HCT116 (cell line): ENCODE data around the gene DCAF17.

Experiments used
- JUND ChIP-seq: IDR thresholded peaks from 2 replicates; pipeline ENCODE4 v1.6.1; 2012
- POLR2A ChIP-seq: IDR thresholded peaks from 2 replicates; pipeline ENCODE4 v1.7.0; 2011; ENCODE audit warnings: borderline replicate concordance; ENCODE audit not compliant: insufficient read depth, insufficient read length; ENCODE audit errors: extremely low read depth
- POLR2AphosphoS5 ChIP-seq: IDR thresholded peaks from 2 replicates; pipeline ENCODE4 v1.6.1; 2011; ENCODE audit warnings: mild to moderate bottlenecking, low read depth, low read length, moderate library complexity
- ZNF274 ChIP-seq: fragments of 200-500 bp; sonication (Bioruptor generic); IDR thresholded peaks from 2 replicates; pipeline ENCODE4 v1.6.1; 2014; ENCODE audit warnings: mild to moderate bottlenecking, low read depth, low read length, inconsistent platforms
- TF ChIP-seq, protein P1 (sequence below), 3 experiments: fragments of 200-600 bp in 1 of 3; sonication (generic) in 1 of 3; IDR thresholded peaks in 2 of 3; conservative IDR thresholded peaks in 1 of 3; 2 replicates each; pipeline ENCODE4 v1.5.1; 2012 to 2017; ENCODE audit warnings: low read depth in 2 of 3, low read length in 2 of 3, antibody characterized with exemption in 1 of 3, borderline replicate concordance in 1 of 3, control low read depth in 1 of 3, mild to moderate bottlenecking in 1 of 3, mixed read lengths in 1 of 3, mixed run types in 1 of 3, moderate library complexity in 1 of 3; ENCODE audit not compliant: insufficient read depth in 1 of 3
- TF ChIP-seq, protein P2 (sequence below): IDR thresholded peaks from 2 replicates; pipeline ENCODE4 v1.6.1; 2012

GRCh38 chr2:171432969-171433762 lies 860 bp upstream of the DCAF17 start:
- TF ChIP-seq ZNF274 (no peak), POLR2A (no peak), POLR2AphosphoS5 (no peak), JUND (no peak)
- TF ChIP-seq, protein P1, sequence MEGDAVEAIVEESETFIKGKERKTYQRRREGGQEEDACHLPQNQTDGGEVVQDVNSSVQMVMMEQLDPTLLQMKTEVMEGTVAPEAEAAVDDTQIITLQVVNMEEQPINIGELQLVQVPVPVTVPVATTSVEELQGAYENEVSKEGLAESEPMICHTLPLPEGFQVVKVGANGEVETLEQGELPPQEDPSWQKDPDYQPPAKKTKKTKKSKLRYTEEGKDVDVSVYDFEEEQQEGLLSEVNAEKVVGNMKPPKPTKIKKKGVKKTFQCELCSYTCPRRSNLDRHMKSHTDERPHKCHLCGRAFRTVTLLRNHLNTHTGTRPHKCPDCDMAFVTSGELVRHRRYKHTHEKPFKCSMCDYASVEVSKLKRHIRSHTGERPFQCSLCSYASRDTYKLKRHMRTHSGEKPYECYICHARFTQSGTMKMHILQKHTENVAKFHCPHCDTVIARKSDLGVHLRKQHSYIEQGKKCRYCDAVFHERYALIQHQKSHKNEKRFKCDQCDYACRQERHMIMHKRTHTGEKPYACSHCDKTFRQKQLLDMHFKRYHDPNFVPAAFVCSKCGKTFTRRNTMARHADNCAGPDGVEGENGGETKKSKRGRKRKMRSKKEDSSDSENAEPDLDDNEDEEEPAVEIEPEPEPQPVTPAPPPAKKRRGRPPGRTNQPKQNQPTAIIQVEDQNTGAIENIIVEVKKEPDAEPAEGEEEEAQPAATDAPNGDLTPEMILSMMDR (IDR thresholded peaks at IDR 0.05 in 2 of 3, conservative IDR thresholded peaks at IDR 0.05 in 1 of 3; ENCODE audit: borderline replicate concordance in 1 of 3, insufficient read depth in 1 of 3, low read depth in 2 of 3, low read length in 2 of 3): no peak
- TF ChIP-seq, protein P2, sequence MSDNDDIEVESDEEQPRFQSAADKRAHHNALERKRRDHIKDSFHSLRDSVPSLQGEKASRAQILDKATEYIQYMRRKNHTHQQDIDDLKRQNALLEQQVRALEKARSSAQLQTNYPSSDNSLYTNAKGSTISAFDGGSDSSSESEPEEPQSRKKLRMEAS: peak; percentile 97
